Fibroblast of lung (primary cell): ENCODE results near the gene CSTF3.

Experiments used
- CTCF ChIP-seq, 2 donors: IDR thresholded peaks in 1 of 2; conservative IDR thresholded peaks in 1 of 2; 1 replicate in 1 of 2; 2 replicates in 1 of 2; pipeline ENCODE4 v1.5.1; 2011 to 2012; ENCODE audit warnings: low read length in 2 of 2, control low read depth in 1 of 2, inconsistent platforms in 1 of 2, low read depth in 1 of 2, mild to moderate bottlenecking in 1 of 2
- EZH2 ChIP-seq: IDR thresholded peaks from 2 replicates; pipeline ENCODE4 v1.5.1; 2012; ENCODE audit warnings: low read length, control low read depth, mild to moderate bottlenecking; ENCODE audit errors: missing control alignments

DNA sequence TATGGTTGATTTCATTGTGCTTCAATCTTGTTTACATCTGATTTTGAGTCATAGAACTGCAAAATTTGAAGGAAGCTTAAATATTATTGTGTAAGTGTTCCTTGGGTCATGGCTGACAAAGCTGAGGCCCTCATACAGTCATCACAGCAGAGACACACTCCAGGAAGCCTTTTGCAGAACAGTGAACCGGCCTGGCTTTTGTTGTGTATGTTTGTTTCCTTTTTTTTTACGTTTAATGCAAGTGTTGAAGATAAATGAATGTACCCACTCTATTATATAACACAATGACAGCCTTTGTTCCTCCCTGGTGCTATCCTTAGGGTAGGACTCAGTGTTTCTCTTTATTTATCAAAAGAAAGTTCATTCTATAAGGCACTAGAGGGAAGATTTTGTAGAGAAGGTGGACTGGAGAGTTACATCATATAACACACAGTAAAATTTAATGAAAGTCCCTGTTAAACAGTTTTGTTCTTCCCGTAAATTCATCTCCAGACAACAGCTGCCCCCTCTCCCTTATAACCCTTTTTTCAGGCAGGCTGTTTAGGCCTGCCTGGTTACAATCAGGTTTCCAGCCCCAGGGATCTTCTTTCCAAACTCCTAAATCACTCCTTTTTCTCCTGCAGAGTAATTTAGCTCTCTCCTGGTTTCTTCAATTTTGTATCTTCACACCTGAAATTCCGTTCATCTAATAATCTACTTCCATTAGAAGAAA is 34.3 kb upstream of the CSTF3 start:
- TF ChIP-seq CTCF (conservative IDR thresholded peaks at IDR 0.05 in 1 of 2, IDR thresholded peaks at IDR 0.05 in 1 of 2; ENCODE audit: low read depth in 1 of 2, low read length in 2 of 2): no peak
- no peak for TF ChIP-seq EZH2
